ENCODE data around the gene ZNF282.
A peak's percentile ranks its signal among the peaks of the same experiment; 100 is the strongest.
"Not testable (repeated sequence)": the region's sequence is repeated elsewhere in the genome, so short reads cannot be mapped to it uniquely, and the experiment has no call there.

ZNF282 gene

GRCh38 chr7:149225656-149226055 lies 30.3 kb downstream of the ZNF282 start:
- no peak for DNase-seq

GRCh38 chr7:149226366-149226765 lies 31.0 kb downstream of the ZNF282 start:
- not testable (repeated sequence) for DNase-seq

GRCh38 chr7:149226840-149227494 lies 31.6 kb downstream of the ZNF282 start:
- DNase-seq = no peak

- no peak for DNase-seq
Measured at GRCh38 chr7:149228831-149229471, 33.6 kb downstream of the ZNF282 start.

GRCh38 chr7:149229526-149229925 lies 34.2 kb downstream of the ZNF282 start:
- DNase-seq = no peak

GRCh38 chr7:149232362-149232761 lies 37.0 kb downstream of the ZNF282 start:
- no peak for DNase-seq

- DNase-seq = not testable (repeated sequence)
Measured at GRCh38 chr7:149233655-149234204, 38.4 kb downstream of the ZNF282 start.

- DNase-seq = no peak
Measured at GRCh38 chr7:149237502-149237901, 42.2 kb downstream of the ZNF282 start.

GRCh38 chr7:149238051-149238450 lies 42.7 kb downstream of the ZNF282 start:
- DNase-seq = no peak

- peak; percentile 86 for DNase-seq
Measured at GRCh38 chr7:149239345-149240143, 44.2 kb downstream of the ZNF282 start, which contains the start of gene ZNF212. Gene ZNF212, plus strand, starts transcription at chr7:149239651. Its CDS starts 128 bp downstream, at chr7:149239779.

GRCh38 chr7:149240637-149241036 lies 45.3 kb downstream of the ZNF282 start:
- no peak for DNase-seq

- no peak for DNase-seq
Measured at GRCh38 chr7:149241696-149242095, 46.4 kb downstream of the ZNF282 start.

- DNase-seq = no peak
Measured at GRCh38 chr7:149245244-149245643, 49.9 kb downstream of the ZNF282 start.

- no peak for DNase-seq
Measured at GRCh38 chr7:149245744-149246143, 50.4 kb downstream of the ZNF282 start.

GRCh38 chr7:149248777-149249176 lies 53.4 kb downstream of the ZNF282 start:
- no peak for DNase-seq

GRCh38 chr7:149250151-149250550 lies 54.8 kb downstream of the ZNF282 start:
- DNase-seq = not testable (repeated sequence)

- DNase-seq = not testable (repeated sequence)
Measured at GRCh38 chr7:149251518-149251917, 56.2 kb downstream of the ZNF282 start.

- no peak for DNase-seq
Measured at GRCh38 chr7:149252378-149252777, 57.0 kb downstream of the ZNF282 start.

GRCh38 chr7:149253665-149254064 lies 58.3 kb downstream of the ZNF282 start:
- no peak for DNase-seq

- DNase-seq = no peak
Measured at GRCh38 chr7:149254181-149254858, 59.0 kb downstream of the ZNF282 start.

GRCh38 chr7:149255174-149255573 lies 59.8 kb downstream of the ZNF282 start:
- no peak for DNase-seq

- DNase-seq = no peak
Measured at GRCh38 chr7:149256568-149256967, 61.2 kb downstream of the ZNF282 start.

GRCh38 chr7:149257146-149257545 lies 61.8 kb downstream of the ZNF282 start:
- DNase-seq = no peak

Data from activated effector memory CD4-positive, alpha-beta T cell treated with Interleukin-2 at 50 U/mL for 16 hours (primary cell).